Right kidney (tissue), 9 donors: Measurements from ENCODE around the gene GFRAL.
"Not testable (repeated sequence)": the region's sequence is repeated elsewhere in the genome, so short reads cannot be mapped to it uniquely, and the experiment has no call there.

ENCODE experiments used
- DNase-seq: peaks from one replicate; pipeline ENCODE4 v3.0.0-alpha.2; 2016
- long read RNA-seq, 8 donors: transcript quantifications; one replicate each; lab custom pipeline, GENCODE V29; 2026

GFRAL gene, protein sequence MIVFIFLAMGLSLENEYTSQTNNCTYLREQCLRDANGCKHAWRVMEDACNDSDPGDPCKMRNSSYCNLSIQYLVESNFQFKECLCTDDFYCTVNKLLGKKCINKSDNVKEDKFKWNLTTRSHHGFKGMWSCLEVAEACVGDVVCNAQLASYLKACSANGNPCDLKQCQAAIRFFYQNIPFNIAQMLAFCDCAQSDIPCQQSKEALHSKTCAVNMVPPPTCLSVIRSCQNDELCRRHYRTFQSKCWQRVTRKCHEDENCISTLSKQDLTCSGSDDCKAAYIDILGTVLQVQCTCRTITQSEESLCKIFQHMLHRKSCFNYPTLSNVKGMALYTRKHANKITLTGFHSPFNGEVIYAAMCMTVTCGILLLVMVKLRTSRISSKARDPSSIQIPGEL
- long read RNA-seq, donor 1: 0 reads
- long read RNA-seq, donor 2: 0 reads
- long read RNA-seq, donor 3: 0 reads
- long read RNA-seq, donor 4: 0 reads
- long read RNA-seq, donor 5: 0 reads
- long read RNA-seq, donor 6: 0 reads
- long read RNA-seq, donor 7: 0 reads
- long read RNA-seq, donor 8: 0 reads

DNA sequence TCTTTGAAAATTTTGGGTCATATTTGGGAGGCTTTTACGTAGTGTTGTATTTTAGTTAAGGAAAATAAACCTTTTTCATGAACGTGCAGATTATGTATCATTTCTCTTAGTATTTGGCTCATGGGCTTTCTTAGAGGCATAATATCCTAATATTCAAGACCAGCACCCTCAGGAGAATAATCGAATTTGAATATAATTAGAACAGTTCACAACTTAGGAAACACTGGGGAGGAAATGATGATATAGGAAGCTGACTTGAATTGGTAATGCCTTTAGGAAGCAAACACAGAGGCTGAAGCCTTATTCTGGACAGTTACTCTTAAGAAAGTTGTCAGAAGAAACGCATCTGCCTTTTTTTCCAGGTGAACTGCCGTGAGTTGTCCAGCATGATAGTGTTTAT, at the start of gene GFRAL:
GFRAL (plus strand) TSS at position 301 of the 400 bp plus-strand sequence; CDS start at position 387, 86 bp downstream.
- DNase-seq: no peak

DNA sequence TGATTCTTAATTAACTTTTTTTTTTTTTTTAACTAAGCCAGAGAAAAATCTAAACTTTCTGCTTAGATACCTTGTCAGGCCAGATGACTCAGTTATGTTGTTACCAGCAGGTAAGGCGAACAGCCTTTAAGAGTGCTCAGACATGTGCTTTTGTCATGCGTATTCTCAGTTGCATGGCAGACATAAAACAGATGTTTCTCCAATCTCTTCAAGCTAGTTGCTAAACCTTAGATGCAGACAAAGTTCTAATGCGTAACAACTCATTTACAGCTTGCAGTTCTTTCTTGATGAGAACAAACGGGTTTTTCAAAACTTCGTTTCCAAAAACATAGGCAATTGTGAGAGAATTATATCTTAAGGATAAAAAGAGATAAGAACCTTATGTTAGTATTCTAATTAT, 49.6 kb upstream of the GFRAL start:
- no peak for DNase-seq

DNA sequence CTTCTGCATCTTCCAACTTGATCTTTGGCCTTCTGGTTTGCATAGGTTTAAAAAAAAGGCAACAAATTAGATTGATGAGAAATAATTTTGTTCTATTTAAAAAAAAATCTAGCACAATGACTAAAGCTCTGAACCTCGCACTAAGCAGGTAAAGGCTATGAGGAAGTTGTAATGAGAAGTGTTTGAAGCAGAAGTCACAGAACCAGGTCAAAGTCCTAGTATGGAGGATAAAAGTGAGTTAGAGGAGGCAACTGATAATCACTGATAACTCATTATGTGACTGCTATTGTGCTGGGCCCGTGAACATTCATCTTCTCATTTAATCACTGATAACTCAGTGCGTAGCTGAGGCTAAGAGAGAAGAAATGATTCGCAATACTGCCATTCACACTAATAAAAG, 46.1 kb upstream of the GFRAL start:
- no peak for DNase-seq

DNA sequence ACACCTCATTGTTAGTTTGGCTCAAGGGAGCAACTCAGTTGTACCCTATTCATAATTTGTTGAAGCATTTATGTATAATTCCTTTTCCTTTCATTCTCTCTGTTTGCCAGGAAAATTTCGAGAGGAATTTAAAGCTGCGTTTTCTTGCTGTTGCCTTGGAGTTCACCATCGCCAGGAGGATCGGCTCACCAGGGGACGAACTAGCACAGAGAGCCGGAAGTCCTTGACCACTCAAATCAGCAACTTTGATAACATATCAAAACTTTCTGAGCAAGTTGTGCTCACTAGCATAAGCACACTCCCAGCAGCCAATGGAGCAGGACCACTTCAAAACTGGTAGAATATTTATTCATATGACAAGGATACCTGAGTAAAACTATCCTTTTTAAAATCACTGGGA, 45.2 kb upstream of the GFRAL start:
- no peak for DNase-seq

DNA sequence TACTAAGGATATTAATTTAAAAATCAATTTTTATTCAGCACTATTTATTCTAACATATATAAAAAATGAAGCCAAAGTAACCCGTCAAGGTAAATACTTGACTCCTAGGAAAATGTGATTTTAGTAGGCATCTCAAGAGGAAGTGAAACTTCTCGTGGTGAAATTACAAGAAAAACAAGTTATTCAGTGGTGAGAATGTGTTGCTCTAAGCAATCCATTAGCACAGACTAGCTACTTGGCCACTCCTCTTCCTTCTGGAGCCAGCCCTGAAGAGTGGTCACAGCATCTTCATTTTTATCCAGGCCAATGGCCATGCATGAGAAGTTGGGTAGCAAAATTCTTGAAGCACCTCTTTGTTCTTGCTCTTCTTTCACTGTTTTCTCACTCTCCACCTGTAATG, 40.4 kb upstream of the GFRAL start:
- no peak for DNase-seq

DNA sequence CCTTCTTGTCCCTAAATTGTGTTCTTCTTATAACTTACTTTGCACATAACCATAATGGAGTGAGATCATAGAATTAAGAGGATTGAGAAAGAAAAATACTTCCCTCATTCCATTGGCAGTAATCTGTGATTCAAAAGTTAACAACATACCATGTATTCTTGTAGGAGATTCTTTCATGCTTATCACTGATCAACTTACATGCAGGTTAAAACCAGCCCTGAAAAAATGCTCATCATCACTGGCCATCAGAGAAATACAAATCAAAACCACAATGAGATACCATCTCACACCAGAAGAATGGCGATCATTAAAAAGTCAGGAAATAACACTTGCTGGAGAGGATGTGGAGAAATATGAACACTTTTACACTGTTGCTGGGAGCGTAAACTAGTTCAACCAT, 36.5 kb upstream of the GFRAL start:
- no peak for DNase-seq

DNA sequence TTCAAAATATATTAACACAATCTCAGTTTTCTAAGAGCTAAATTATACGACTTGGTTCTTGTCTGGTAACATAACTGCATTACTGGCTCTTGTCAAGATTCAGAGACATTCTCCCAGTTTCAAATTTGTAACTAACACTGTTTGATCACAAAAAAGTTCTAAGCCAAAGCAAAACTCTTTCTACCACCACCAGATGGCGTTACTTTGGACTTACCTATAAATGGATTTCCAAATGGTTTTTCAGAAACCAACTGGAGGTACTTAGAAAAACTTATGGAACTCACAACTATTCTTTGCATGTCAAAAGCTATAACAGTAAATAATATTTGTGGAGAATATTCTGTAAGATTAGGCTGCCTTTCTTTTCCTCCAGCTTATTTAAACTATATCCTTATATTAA, 34.2 kb upstream of the GFRAL start:
- DNase-seq: no peak

DNA sequence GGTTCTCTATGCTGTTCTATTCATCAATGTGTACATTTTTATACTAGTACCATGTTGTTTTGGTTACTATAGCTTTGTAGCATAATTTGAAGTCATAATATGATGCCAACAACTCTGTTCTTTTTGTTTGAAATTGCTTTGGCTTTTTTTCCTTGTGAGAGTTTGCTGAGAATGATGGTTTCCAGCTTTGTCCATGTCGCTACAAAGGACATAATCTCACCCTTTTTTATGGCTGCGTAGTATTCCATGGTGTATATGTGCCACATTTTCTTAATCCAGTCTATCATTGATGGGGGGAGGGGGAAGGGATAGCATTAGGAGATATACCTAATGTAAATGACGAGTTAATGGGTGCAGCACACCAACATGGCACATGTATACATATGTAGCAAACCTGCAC, 30.1 kb upstream of the GFRAL start:
- not testable (repeated sequence) for DNase-seq

DNA sequence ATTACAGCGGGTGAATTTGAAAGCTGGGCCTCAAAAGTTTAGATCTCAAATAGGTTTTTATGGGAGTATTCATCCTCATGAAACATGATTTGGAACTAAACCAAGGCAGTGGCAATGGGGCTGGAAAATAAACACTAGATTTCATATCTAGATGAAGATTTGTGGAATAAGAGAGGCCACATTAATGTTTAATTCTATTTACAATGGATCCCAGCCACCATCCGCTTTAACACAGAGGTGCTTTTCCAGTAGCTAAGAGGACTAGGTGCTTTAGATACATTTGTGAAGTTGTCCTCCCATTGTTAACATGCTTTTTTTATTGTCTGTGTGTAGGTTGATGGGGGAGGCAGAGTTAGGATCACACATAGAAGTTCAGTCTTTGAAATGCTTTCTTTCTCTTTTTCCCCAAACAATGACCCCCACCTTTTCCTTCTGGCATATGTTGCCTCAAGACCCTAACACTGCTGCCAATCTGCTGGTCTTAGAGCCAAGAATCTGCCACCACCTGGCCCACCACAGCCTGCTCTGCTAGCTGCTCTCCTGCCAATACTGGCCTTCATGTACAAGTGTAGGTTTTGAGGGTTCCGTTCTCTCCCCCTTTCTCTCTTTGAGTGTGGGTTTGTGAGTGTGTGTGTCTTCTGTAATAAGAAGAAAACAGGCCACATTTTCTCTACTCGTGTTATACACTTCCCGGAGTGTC, 27.8 kb upstream of the GFRAL start:
- DNase-seq: no peak

DNA sequence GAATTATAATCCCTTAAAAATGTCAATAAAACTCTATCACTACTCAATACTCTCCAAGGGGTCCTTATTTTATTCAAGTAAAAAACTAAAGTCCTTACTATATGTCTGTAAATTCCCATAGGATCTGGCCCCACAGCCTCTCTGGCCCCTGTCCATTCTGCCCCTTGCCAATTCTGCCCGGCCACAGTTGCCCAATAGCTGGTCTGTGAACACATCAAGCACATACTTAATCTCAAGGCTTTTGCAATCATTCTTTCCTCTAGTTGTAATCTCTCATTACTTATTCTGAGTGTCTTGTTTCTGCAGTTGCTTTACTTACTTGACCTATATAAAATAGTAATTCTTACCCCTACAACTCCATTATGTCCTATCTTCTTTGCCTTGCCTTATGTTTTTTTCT, 22.5 kb upstream of the GFRAL start:
- no peak for DNase-seq

DNA sequence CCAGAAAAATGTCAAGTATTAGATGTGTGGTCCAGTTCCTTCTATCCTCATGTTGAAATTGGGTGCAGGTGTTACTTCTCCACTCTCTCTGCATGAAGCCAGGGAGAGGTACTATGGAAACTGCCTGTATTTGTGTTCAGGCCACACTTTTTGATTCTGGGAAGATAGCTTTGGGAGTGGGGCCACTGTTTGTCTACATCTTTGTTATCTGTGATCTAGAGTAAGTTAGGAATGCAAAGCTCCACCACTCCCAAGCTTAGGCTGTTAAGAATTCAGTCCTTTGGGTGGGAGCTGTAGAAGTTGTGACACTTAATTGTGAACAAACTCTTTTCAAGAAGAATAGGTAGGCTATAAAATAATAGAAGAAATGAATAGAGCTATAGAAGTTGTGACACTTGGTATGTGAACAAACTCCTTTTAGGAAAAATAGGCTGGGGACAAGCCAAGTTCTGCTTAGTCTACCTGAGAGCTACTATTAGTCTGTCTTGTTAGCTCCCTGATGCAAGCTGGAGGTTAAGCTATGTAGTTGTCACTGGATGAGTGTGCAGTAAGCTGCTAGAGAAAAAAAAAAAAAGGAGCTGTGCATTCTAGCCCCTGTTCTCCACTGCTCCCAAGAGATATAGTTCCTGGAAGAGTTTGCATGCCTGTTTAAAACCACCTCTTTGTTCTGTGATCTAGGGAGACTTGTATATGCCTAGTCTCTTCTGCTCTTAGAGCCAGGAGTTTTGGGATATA, 7.1 kb upstream of the GFRAL start:
- no peak for DNase-seq

DNA sequence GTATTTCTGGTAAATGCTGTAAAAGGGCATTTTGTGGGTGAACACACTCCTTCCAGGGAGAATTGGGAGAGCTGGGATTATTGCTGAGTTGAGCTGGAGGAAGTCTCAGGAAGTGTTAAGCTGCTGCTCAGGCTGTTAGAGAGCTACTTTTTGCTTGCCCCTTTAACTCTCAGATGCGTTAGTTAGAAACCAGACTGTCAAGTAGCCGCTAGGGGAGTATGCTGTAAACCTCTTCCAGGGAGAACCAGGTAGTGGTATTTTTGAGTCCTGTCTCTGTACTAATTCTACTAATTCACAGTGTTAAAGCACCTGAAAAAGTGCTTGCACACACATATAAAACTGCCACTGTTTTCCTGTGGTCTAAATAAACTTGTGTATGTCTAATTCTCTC, 6.6 kb upstream of the GFRAL start:
- DNase-seq: no peak

DNA sequence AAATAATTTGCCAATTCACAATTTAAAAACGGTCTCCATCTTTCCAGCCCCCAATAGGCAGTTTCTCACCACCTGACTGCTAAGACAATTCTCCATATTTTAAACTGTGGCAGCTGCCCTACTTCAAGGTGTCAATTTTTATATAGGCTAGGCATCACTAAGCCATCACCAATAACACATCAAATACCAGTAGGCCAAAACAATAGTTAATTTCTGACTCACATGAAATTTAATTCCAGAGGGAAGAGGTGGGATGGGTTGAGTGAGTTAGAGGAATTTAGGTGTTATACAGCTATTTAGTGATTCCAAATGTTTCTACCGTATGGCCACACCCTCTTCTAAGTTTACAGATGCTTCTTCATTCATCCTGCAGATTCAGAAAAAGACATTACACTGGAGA, 49.9 kb downstream of the GFRAL start:
- DNase-seq: no peak

DNA sequence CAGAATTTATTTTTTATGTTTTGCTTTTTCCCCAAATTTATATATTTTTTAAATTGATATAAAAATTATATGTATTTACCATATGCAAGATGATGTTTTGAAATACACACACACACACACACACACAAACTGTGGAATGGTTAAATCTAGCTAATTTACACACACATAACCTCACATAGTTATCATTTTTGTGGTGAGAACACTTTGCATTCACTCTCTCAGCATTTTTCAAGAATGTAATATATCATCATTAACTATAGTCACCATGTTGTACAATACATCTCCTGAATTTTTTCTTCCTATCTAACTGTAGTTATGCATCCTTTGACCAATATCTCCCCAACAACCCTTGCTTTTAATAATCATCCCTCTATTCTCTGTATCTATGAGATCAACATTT, 52.2 kb downstream of the GFRAL start:
- no peak for DNase-seq

DNA sequence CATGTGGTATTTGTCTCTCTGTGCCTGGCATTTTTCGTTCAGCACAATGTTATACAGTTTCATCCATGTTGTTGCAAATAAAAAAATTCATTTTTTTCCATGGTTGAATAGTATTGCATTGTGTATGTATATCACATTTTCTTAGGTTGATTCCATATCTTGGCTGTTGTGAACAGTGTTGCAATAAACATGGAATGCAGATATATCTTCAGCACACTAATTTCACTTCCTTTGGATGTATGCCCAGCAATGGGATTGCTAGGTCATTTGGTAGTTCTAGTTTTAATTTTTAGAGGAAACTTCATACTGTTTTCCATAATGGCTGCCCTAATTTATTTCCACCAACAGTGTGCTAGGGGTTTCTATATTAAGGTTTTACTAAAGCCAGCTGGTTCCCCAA, 52.6 kb downstream of the GFRAL start:
- DNase-seq: no peak

DNA sequence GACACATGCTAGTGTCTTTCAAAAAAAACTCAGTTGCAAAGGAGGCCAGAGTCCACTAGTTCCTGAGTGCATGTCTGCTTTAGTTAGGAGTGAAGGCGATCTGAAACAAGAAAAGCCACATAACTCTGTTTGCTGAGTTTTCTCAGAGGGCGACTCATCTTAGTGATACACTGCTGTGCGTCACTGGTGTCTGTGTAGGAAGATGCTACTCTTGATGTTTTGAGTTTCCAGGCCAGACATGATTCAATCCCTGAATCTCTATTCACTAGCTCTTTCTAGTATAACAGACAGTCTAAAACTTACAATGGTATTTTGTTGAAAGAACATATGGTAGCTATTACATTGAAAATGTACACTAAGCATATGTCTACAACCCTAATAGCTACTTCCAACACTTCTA, 60.9 kb downstream of the GFRAL start:
- no peak for DNase-seq

DNA sequence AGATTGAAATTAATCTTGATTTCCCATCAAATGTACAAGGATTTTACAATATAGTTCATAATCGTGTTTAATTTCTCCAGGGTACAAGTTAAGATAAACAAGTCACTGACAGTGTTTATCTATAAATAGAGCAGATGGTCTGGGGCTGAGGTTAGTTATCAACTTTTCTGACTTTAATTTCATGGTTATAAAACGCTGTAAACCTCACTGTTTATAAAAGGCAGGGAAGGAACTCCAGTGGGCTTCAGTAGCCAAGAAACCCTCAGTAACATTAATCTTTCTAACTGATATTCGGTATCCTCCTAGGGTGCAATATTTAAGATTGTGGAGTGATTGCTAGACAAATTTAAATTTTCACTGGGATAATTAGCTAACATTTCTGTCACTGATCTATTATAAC, 68.6 kb downstream of the GFRAL start:
- no peak for DNase-seq

DNA sequence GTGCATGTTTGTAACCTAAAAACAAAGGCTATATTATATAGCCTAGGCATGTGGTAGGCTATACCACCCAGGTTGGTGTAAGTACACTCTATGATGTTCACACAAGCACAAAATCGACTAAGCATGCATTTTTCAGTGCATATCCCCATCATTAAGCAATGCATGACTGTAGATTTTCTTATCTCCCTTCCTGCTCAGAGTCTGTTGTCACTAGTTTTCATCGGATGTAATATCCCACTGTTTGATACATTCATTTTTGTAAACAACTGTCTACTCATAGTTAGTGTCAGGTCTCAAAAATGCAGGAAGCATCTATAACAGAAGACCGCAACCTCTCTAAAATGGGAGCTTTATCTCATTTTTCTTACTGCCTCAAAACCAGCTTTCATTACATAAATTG, 70.7 kb downstream of the GFRAL start:
- no peak for DNase-seq

DNA sequence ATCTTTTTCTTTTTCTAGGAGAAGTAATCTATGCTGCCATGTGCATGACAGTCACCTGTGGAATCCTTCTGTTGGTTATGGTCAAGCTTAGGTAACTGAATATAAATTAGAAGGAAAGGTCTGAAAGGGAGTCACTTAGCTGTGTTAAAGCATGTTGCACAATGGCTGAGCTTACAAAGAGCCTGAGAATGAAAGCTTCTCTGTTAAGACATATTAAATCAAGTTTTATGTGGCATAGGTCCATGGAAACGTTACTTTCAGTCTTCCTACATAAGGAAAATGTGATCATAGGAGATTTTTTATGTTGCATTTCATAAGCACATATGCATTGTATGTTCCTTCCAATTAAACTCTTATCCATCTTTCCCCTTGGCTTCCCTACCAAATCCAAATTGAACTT, 72.1 kb downstream of the GFRAL start:
- no peak for DNase-seq

DNA sequence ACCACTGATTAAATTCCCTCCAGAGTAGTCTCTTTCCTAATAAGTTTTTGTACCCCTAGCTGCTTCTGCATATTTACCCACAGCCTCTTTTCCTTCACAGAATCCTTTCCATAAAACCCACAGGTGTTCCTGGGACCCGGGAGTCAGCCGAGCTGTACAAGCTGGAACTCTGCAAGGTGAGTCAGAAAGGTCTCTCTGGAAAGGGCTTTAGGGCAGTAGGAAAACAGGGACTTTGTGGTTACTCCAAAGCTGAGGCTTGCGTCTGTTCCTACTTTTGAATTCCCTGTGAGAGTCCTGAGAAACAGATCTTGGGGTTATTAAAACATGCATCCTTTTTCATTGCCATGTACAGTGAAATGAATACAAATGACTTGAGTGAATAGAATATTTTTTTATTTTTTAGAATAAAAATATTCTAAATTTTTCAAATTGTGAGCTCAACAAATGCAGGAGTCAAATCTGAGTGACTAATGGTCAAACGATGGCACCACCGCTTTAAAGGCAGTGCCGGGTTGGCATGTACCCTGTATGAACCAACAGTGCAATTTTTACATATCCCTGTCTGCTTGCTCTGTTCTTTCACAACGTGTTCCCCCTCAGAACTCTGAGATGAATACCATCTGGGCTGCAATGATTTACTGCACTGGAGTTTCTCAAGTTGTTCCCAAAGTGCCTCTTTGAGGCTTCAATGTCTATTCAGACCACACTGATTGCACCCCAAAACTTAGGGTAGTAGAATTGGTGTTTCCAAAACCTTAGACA, 78.4 kb downstream of the GFRAL start:
- no peak for DNase-seq

DNA sequence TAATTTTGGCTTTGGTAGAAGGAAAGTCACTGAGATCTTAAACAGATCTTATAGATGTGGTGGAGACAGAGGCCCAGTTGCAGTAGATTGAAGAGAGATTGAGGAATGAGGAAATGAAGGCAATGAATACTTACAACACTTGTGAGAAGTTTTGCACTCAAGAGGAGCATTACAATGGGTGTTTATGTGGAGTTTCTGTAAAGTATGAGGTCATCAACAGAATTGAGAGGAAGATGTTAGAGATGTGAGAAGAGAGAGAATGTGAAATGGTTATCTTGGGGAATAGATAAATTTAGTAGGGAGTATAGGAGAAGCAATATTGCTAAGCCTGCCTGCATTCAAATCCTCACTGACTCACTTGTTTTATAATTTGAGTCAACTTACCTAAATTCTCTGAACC, 83.4 kb downstream of the GFRAL start:
- no peak for DNase-seq

DNA sequence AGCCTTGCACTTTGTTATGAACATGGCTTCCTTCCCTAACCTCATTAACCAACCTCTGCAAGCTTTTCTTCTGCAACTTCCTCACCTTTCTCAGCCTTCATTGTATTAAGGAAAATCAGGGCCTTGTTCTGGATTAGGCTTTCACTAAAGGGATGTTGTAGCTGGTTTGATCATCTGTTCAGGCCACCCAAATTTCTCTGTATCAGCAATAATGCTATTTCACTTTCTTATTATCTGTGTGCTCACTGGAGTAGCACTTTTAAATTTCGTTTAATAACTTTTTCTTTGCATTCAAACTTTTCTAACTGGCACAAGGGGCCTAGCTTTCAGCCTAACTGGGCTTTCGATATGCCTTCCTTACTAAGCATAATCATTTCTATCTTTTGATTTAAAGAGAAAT, 96.7 kb downstream of the GFRAL start:
- DNase-seq: no peak
